Hepatocyte (in vitro differentiated cells): ENCODE data around the gene HSPB7.

ENCODE experiments used
- EZH2 ChIP-seq: fragments of 200-600 bp; sonication (generic); IDR thresholded peaks from 2 replicates; pipeline ENCODE4 v1.6.1; 2016; ENCODE audit warnings: antibody characterized with exemption, mild to moderate bottlenecking, borderline replicate concordance
- EZH2phosphoT487 ChIP-seq: fragments of 200-600 bp; sonication (generic); IDR thresholded peaks from one replicate; pipeline ENCODE4 v1.6.1; 2018; ENCODE audit warnings: antibody characterized with exemption, mild to moderate bottlenecking, low read depth, moderate library complexity; ENCODE audit not compliant: unreplicated experiment, severe bottlenecking
- TF ChIP-seq, protein P1 (sequence below): fragments of 200-600 bp; sonication (generic); IDR thresholded peaks from 2 replicates; pipeline ENCODE4 v1.5.1; 2016; ENCODE audit warnings: antibody characterized with exemption, mild to moderate bottlenecking; ENCODE audit not compliant: poor library complexity

GRCh38 chr1:16048573-16049189, 30.8 kb upstream of the HSPB7 start:
- TF ChIP-seq, protein P1, sequence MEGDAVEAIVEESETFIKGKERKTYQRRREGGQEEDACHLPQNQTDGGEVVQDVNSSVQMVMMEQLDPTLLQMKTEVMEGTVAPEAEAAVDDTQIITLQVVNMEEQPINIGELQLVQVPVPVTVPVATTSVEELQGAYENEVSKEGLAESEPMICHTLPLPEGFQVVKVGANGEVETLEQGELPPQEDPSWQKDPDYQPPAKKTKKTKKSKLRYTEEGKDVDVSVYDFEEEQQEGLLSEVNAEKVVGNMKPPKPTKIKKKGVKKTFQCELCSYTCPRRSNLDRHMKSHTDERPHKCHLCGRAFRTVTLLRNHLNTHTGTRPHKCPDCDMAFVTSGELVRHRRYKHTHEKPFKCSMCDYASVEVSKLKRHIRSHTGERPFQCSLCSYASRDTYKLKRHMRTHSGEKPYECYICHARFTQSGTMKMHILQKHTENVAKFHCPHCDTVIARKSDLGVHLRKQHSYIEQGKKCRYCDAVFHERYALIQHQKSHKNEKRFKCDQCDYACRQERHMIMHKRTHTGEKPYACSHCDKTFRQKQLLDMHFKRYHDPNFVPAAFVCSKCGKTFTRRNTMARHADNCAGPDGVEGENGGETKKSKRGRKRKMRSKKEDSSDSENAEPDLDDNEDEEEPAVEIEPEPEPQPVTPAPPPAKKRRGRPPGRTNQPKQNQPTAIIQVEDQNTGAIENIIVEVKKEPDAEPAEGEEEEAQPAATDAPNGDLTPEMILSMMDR, result peak; percentile 30
- TF ChIP-seq EZH2phosphoT487, result no peak
- no peak for TF ChIP-seq EZH2
